Measurements from ENCODE around the gene DAB1.

The DAB1 gene

GRCh38 chr1:57311411-57311810 is 112.4 kb downstream of the DAB1 start:
- DNase-seq: no peak

- DNase-seq: no peak
Measured at GRCh38 chr1:57311006-57311405, 112.9 kb downstream of the DAB1 start.

GRCh38 chr1:57309630-57310029 is 114.2 kb downstream of the DAB1 start:
- no peak for DNase-seq

- peak; percentile 32 for DNase-seq
Measured at GRCh38 chr1:57307392-57308170, 116.3 kb downstream of the DAB1 start.

GRCh38 chr1:57304591-57304990 is 119.3 kb downstream of the DAB1 start:
- DNase-seq: no peak

- DNase-seq: no peak
Measured at GRCh38 chr1:57302812-57303596, 120.9 kb downstream of the DAB1 start.

- DNase-seq: no peak
Measured at GRCh38 chr1:57300186-57300585, 123.7 kb downstream of the DAB1 start.

- no peak for DNase-seq
Measured at GRCh38 chr1:57296726-57297250, 127.1 kb downstream of the DAB1 start.

- DNase-seq: no peak
Measured at GRCh38 chr1:57295326-57295725, 128.5 kb downstream of the DAB1 start.

- no peak for DNase-seq
Measured at GRCh38 chr1:57294177-57294576, 129.7 kb downstream of the DAB1 start.

GRCh38 chr1:57293214-57293613 is 130.6 kb downstream of the DAB1 start:
- no peak for DNase-seq

- DNase-seq: no peak
Measured at GRCh38 chr1:57289781-57290180, 134.1 kb downstream of the DAB1 start.

GRCh38 chr1:57285992-57286391 is 137.9 kb downstream of the DAB1 start:
- DNase-seq: no peak

- DNase-seq: no peak
Measured at GRCh38 chr1:57282411-57282810, 141.4 kb downstream of the DAB1 start.

- DNase-seq: no peak
Measured at GRCh38 chr1:57281324-57281723, 142.5 kb downstream of the DAB1 start.

- DNase-seq: no peak
Measured at GRCh38 chr1:57279909-57280666, 143.8 kb downstream of the DAB1 start.

GRCh38 chr1:57278558-57278957 is 145.3 kb downstream of the DAB1 start:
- no peak for DNase-seq

- no peak for DNase-seq
Measured at GRCh38 chr1:57277681-57278080, 146.2 kb downstream of the DAB1 start.

- no peak for DNase-seq
Measured at GRCh38 chr1:57276918-57277317, 146.9 kb downstream of the DAB1 start.

GRCh38 chr1:57272601-57273000 is 151.3 kb downstream of the DAB1 start:
- DNase-seq: no peak

GRCh38 chr1:57272150-57272549 is 151.7 kb downstream of the DAB1 start:
- DNase-seq: no peak

- no peak for DNase-seq
Measured at GRCh38 chr1:57270927-57271698, 152.7 kb downstream of the DAB1 start.
